Neural progenitor cell (in vitro differentiated cells): ENCODE measurements around the gene MTCL3.

Experiments used
- EZH2 ChIP-seq: fragments of 200-600 bp; sonication (generic); IDR thresholded peaks from 2 replicates; pipeline ENCODE4 v1.6.1; 2017; ENCODE audit warnings: antibody characterized with exemption, mild to moderate bottlenecking, moderate library complexity
- TF ChIP-seq, protein P1 (sequence below): fragments of 200-600 bp; sonication (generic); IDR thresholded peaks from 2 replicates; pipeline ENCODE4 v1.5.1; 2017; ENCODE audit warnings: antibody characterized with exemption, mild to moderate bottlenecking

- TF ChIP-seq, protein P1, sequence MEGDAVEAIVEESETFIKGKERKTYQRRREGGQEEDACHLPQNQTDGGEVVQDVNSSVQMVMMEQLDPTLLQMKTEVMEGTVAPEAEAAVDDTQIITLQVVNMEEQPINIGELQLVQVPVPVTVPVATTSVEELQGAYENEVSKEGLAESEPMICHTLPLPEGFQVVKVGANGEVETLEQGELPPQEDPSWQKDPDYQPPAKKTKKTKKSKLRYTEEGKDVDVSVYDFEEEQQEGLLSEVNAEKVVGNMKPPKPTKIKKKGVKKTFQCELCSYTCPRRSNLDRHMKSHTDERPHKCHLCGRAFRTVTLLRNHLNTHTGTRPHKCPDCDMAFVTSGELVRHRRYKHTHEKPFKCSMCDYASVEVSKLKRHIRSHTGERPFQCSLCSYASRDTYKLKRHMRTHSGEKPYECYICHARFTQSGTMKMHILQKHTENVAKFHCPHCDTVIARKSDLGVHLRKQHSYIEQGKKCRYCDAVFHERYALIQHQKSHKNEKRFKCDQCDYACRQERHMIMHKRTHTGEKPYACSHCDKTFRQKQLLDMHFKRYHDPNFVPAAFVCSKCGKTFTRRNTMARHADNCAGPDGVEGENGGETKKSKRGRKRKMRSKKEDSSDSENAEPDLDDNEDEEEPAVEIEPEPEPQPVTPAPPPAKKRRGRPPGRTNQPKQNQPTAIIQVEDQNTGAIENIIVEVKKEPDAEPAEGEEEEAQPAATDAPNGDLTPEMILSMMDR, result no peak
- TF ChIP-seq EZH2, result no peak
Observed at GRCh38 chr6:127434651-127435050, 84.5 kb downstream of the MTCL3 start.
